Measurements from ENCODE around the gene FRMD3.
A peak's percentile ranks its signal among the peaks of the same experiment; 100 is the strongest.

Gene FRMD3

GRCh38 chr9:83544002-83544698, 5.9 kb upstream of the FRMD3 start:
- TF ChIP-seq, protein P1, sequence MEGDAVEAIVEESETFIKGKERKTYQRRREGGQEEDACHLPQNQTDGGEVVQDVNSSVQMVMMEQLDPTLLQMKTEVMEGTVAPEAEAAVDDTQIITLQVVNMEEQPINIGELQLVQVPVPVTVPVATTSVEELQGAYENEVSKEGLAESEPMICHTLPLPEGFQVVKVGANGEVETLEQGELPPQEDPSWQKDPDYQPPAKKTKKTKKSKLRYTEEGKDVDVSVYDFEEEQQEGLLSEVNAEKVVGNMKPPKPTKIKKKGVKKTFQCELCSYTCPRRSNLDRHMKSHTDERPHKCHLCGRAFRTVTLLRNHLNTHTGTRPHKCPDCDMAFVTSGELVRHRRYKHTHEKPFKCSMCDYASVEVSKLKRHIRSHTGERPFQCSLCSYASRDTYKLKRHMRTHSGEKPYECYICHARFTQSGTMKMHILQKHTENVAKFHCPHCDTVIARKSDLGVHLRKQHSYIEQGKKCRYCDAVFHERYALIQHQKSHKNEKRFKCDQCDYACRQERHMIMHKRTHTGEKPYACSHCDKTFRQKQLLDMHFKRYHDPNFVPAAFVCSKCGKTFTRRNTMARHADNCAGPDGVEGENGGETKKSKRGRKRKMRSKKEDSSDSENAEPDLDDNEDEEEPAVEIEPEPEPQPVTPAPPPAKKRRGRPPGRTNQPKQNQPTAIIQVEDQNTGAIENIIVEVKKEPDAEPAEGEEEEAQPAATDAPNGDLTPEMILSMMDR (IDR thresholded peaks at IDR 0.05; ENCODE audit: insufficient read depth, missing control alignments) = peak; percentile 80
- FAIRE-seq = no peak
- no peak for DNase-seq (ENCODE audit: insufficient read length, low spot score)

DNA sequence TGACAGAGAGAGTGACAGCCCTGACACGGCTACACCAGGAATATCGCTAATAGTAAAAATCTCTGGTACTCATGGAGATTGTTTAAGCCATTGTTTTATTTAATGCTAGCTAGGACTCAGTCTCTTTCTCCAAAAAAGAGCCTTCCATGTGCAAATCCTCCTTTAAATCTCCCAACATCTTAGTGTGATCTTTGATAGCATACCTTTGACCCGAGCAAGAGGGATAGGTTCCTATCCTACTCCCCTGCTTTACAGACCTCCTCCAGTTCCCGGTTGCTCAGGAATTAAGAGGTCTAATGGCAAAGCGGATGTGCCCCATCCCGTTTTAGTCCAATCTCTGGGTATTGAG, 663 bp upstream of the FRMD3 start:
- no peak for FAIRE-seq
- TF ChIP-seq, protein P1 (IDR thresholded peaks at IDR 0.05; ENCODE audit: insufficient read depth, missing control alignments) = no peak
- DNase-seq (ENCODE audit: insufficient read length, low spot score) = no peak

DNA sequence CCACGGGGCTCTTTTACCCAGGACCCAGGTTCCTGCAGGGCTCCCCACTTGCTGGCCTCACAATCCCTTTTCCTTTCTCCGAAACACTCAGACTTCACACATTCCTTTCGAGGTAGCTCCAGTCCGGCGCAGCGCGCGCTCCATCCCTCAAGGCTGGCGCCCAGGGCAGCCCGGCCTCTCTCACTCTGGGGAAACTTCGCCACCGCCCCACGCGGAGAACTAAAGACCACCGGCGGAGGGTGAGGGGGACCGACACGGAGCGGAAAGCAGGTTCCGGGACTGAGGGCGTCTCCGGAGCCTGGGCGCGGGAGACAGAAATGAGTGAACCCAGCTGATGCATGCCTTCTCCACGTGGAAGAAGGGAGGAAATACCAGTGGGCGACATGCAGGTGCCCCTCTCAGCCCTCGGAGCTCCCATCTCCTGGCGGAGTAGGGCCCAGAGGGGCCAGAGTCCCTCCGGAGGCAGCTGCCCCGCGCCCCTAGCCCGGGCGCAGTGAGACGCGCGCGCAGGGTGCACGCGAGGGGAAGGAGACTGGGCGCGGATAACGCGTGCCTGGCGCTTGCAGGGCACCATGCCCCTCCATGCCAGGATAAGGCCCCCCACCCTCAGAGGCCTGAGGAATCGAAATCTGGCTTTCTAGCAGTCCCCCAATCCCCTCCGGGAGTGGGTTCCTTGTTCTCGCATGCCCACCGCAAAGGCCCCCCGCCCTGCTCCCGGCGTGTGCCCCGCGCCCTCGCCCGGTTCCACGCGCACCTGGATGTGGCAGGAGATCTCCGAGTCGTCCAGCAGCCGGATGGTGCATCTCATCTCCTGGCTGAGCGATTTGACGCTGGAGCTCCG, 650 bp downstream of the FRMD3 start:
- FAIRE-seq (no peak), DNase-seq (ENCODE audit: insufficient read length, low spot score) (no peak)
- TF ChIP-seq, protein P1 (IDR thresholded peaks at IDR 0.05; ENCODE audit: insufficient read depth, missing control alignments) = no peak

GRCh38 chr9:83536332-83536731, 1.9 kb downstream of the FRMD3 start:
- no peak for FAIRE-seq
- TF ChIP-seq, protein P1 (IDR thresholded peaks at IDR 0.05; ENCODE audit: insufficient read depth, missing control alignments) = no peak
- DNase-seq (ENCODE audit: insufficient read length, low spot score) = no peak

DNA sequence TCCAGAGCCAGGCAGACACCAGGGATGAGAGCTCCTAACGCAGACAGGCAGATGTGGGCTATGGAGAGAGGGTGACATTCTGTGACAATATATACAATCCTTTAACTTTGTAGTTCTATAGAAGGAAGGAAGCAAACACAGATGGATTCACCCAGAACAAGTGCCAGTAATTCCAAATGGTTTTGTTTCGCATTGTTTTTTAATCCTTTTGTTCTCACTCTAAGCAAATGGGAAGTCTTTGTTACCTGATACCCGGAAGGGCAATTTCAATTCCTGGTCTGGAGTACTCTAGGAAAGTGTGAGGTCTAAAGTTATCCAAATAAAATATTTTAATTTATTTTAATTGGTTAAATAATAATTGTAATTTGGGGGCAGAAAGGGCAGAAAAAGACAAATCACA, 2.5 kb downstream of the FRMD3 start:
- FAIRE-seq (no peak), DNase-seq (ENCODE audit: insufficient read length, low spot score) (no peak)
- TF ChIP-seq, protein P1 (IDR thresholded peaks at IDR 0.05; ENCODE audit: insufficient read depth, missing control alignments) = no peak

DNA sequence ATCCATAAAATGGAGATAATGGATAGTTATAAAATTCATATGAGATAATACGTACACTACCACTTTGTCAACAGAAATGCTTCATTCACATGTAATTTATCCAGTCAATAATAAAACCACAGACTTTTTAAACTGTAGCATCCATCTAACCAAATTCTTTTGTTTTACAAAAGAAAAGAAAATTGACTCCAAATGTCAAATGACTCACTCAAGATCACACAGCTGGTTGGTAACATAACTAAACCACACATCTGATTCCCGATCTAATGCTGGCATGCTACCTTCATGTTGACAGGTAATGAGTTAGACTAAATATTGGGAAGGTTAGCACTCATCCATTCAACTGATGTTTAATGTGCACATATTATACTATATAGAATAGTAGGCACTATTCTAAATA, 4.9 kb downstream of the FRMD3 start:
- DNase-seq (ENCODE audit: insufficient read length, low spot score) (no peak), FAIRE-seq (no peak)
- TF ChIP-seq, protein P1 (IDR thresholded peaks at IDR 0.05; ENCODE audit: insufficient read depth, missing control alignments) = no peak

- FAIRE-seq (no peak), DNase-seq (ENCODE audit: insufficient read length, low spot score) (no peak)
- TF ChIP-seq, protein P1 (IDR thresholded peaks at IDR 0.05; ENCODE audit: insufficient read depth, missing control alignments) = no peak
These were observed 11.3 kb downstream of the FRMD3 start for GRCh38 chr9:83526901-83527300.
